ENCODE data around the gene CFAP46. TPM values are rescaled to one million over a fixed set of nuclear protein-coding genes. Genes with fewer than 3 reads are reported as not detected.
A peak's percentile ranks its signal among the peaks of the same experiment; 100 is the strongest.

The CFAP46 gene
- polyA plus RNA-seq, 3 donors, result 0.07 TPM; not detected in 2

DNA sequence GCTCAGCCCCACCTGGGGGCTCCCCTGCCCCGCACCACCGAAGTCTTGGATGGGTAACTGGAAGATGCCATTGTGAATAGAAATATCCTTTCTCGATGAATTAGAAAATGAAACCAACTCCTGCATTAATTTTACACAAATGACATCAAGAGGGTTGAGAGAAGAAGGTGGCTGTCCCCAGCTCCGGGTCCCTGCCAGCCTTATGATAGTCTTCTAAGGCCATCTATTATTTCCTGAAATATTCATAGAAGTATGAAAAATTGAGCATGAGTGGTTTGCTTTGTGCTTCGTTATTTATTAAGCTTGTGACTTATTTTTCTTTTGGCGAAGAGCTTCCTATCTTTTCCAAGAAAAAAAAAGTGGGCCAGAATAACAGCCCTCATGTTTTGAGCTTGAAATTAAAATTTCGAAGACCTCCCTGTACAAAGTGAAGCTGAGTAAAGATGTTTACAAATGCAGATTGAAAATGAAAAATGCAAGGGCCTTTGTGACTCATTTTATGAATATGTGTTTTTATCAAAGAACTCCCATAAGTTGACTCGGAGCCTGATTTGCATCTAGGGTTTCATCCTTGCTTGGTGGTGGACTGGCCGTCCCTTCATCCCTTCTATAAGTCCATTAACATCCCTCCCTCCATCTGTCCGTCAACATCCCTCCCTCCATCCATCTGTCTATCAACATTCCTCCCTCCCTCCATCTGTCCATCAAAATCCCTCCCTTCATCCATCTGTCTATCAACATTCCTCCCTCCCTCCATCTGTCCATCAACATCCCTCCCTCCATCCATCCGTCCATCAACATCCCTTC lies 20.5 kb upstream of the CFAP46 start:
- no peaks in the 10 kb centered on the region for H3K36me3 ChIP-seq (replicated peaks in 1 of 2; ENCODE audit: control insufficient read depth in 1 of 2, insufficient read depth in 2 of 2, low read length in 2 of 2)
- H4K20me1 ChIP-seq (ENCODE audit: insufficient read depth, low read length), result no peaks in the 10 kb centered on the region
- H3K27me3 ChIP-seq (ENCODE audit: control insufficient read depth in 2 of 2, insufficient read depth in 2 of 2, low read length in 2 of 2), result peaks cover 7 to 44% of the 10 kb centered on the region in 2 donors
- no peaks in the 10 kb centered on the region for H3K9me3 ChIP-seq (replicated peaks in 1 of 2; ENCODE audit: control insufficient read depth in 1 of 2, insufficient read depth in 1 of 2, low read length in 2 of 2)
- H3K9ac ChIP-seq (ENCODE audit: insufficient read depth, low read length, poor library complexity, severe bottlenecking), result peak overlapping the region; percentile 41
- peak overlapping the region; percentile 78 for H2AFZ ChIP-seq (ENCODE audit: insufficient read depth, low read depth, low read length, poor library complexity, severe bottlenecking)
- H3K4me1 ChIP-seq (ENCODE audit: control insufficient read depth in 1 of 2, insufficient read depth in 2 of 2, low read length in 2 of 2), result peaks cover 11 to 22% of the 10 kb centered on the region in 2 donors
- H3K4me3 Mint-ChIP-seq, result peak overlapping the region; percentile 97 to 99
- TF ChIP-seq CTCF (IDR thresholded peaks at IDR 0.05), result no peak
- WGBS (ENCODE audit: insufficient coverage), result 98% methylated on average over 5 of the region's 11 CpGs
- no peak overlapping the region for H3K27ac ChIP-seq (ENCODE audit: low read depth in 1 of 2, low read length in 2 of 2)
- H3K27me3 Mint-ChIP-seq (ENCODE audit: low read depth in 3 of 3), result peaks cover 37 to 62% (median 60%) of the 10 kb centered on the region in 3 donors
- peaks cover 0 to 5% (median 1%) of the 10 kb centered on the region in 7 donors for H3K9me3 Mint-ChIP-seq
- peak overlapping the region in 4 of 7 donors; percentile 11 to 69 (median 65) for H3K27ac Mint-ChIP-seq
- H3K36me3 Mint-ChIP-seq, result peaks cover 0 to 6% of the 10 kb centered on the region in 2 donors
- peak overlapping the region; percentile 76 for H3K4me2 ChIP-seq (replicated peaks; ENCODE audit: extremely low read depth, low read length, poor library complexity, severe bottlenecking)
- H3K79me2 ChIP-seq (ENCODE audit: insufficient read depth, low read length), result no peaks in the 10 kb centered on the region
- DNase-seq, result no peak
- intact Hi-C loops (cut with micrococcal nuclease), result loop anchor here in 1 of 2 donors (10.0 kb wide), 1 partner anchor 362 kb away; no protein-coding TSS in a partner anchor
- peaks cover 24% of the 10 kb centered on the region for H3K4me1 Mint-ChIP-seq
- H3K4me3 ChIP-seq (replicated peaks in 1 of 3; ENCODE audit: low read depth in 2 of 3, low read length in 3 of 3), result peak overlapping the region; percentile 45 to 76 (median 49)

GRCh38 chr10:132961787-132962622 lies 19.6 kb upstream of the CFAP46 start:
- Histone ChIP-seq H3K4me1 (ENCODE audit: control insufficient read depth in 1 of 2, insufficient read depth in 2 of 2, low read length in 2 of 2) (peaks cover 5 to 14% of the 10 kb centered on the region in 2 donors), H4K20me1 (ENCODE audit: insufficient read depth, low read length) (no peaks in the 10 kb centered on the region), H3K4me2 (replicated peaks; ENCODE audit: extremely low read depth, low read length, poor library complexity, severe bottlenecking) (peak overlapping the region; percentile 76), H3K4me3 (replicated peaks in 1 of 3; ENCODE audit: low read depth in 2 of 3, low read length in 3 of 3) (peak overlapping the region; percentile 45 to 76 (median 49)), H3K36me3 (replicated peaks in 1 of 2; ENCODE audit: control insufficient read depth in 1 of 2, insufficient read depth in 2 of 2, low read length in 2 of 2) (no peaks in the 10 kb centered on the region), H3K79me2 (ENCODE audit: insufficient read depth, low read length) (no peaks in the 10 kb centered on the region), H3K27ac (ENCODE audit: low read depth in 1 of 2, low read length in 2 of 2) (no peak overlapping the region), H3K9ac (ENCODE audit: insufficient read depth, low read length, poor library complexity, severe bottlenecking) (peak overlapping the region; percentile 41), H3K9me3 (replicated peaks in 1 of 2; ENCODE audit: control insufficient read depth in 1 of 2, insufficient read depth in 1 of 2, low read length in 2 of 2) (no peaks in the 10 kb centered on the region), H2AFZ (ENCODE audit: insufficient read depth, low read depth, low read length, poor library complexity, severe bottlenecking) (peak overlapping the region; percentile 78), H3K27me3 (ENCODE audit: control insufficient read depth in 2 of 2, insufficient read depth in 2 of 2, low read length in 2 of 2) (peaks cover 7 to 44% of the 10 kb centered on the region in 2 donors)
- peak; percentile 56 to 65 (median 65) for DNase-seq
- TF ChIP-seq CTCF (IDR thresholded peaks at IDR 0.05), result no peak
- H3K4me3 Mint-ChIP-seq, result peak overlapping the region; percentile 97 to 99
- H3K27ac Mint-ChIP-seq, result peak overlapping the region in 4 of 7 donors; percentile 11 to 69 (median 65)
- H3K4me1 Mint-ChIP-seq, result peaks cover 16% of the 10 kb centered on the region
- peaks cover 0 to 6% of the 10 kb centered on the region in 2 donors for H3K36me3 Mint-ChIP-seq
- intact Hi-C loops (cut with micrococcal nuclease), result loop anchor here in 1 of 2 donors (10.0 kb wide), 1 partner anchor 363 kb away; no protein-coding TSS in a partner anchor
- H3K9me3 Mint-ChIP-seq, result peaks cover 0 to 3% (median 1%) of the 10 kb centered on the region in 7 donors
- 8% methylated on average over 26 of the region's 41 CpGs for WGBS (ENCODE audit: insufficient coverage)
- H3K27me3 Mint-ChIP-seq (ENCODE audit: low read depth in 3 of 3), result peaks cover 37 to 62% (median 60%) of the 10 kb centered on the region in 3 donors

All from CD14-positive monocyte (primary cell).